Measurements from ENCODE around the gene SEC23A.

The SEC23A gene

GRCh38 chr14:38982837-38983236, 120.2 kb downstream of the SEC23A start:
- no peak overlapping the region for H2AFZ ChIP-seq (ENCODE audit: low read length)
- no peaks in the 10 kb centered on the region for H3K9me3 ChIP-seq (ENCODE audit: insufficient read depth, low read depth, low read length)
- H3K27me3 ChIP-seq (ENCODE audit: insufficient read depth, low read length, poor library complexity, severe bottlenecking) = no peaks in the 10 kb centered on the region
- no peaks in the 10 kb centered on the region for H3K4me1 ChIP-seq (ENCODE audit: insufficient read depth, low read length, poor library complexity, severe bottlenecking)
- H3K9ac ChIP-seq (ENCODE audit: low read depth, low read length, poor library complexity, severe bottlenecking) = no peak overlapping the region
- no peaks in the 10 kb centered on the region for H3K79me2 ChIP-seq (ENCODE audit: insufficient read depth, low read length)
- H3F3A ChIP-seq (ENCODE audit: low read depth) = no peaks in the 10 kb centered on the region
- H4K20me1 ChIP-seq (ENCODE audit: insufficient read depth, low read length, poor library complexity, severe bottlenecking) = no peaks in the 10 kb centered on the region
- H3K9me2 ChIP-seq (replicated peaks; ENCODE audit: low read depth, low read length) = no peaks in the 10 kb centered on the region
- H3K36me3 ChIP-seq (ENCODE audit: insufficient read depth, low read length) = no peaks in the 10 kb centered on the region
- no peak for TF ChIP-seq EZH2phosphoT487 (IDR thresholded peaks at IDR 0.05; ENCODE audit: borderline replicate concordance)
- no peak for TF ChIP-seq CTCF (conservative IDR thresholded peaks at IDR 0.05; ENCODE audit: low read length)
- H3K4me2 ChIP-seq (ENCODE audit: low read depth, low read length, poor library complexity, severe bottlenecking) = no peak overlapping the region
- no peak overlapping the region for H3K4me3 ChIP-seq (ENCODE audit: low read length, poor library complexity, severe bottlenecking)

- H3K4me1 ChIP-seq (ENCODE audit: insufficient read depth, low read length, poor library complexity, severe bottlenecking) = no peaks in the 10 kb centered on the region
These were observed 120.8 kb downstream of the SEC23A start for GRCh38 chr14:38982278-38982677.

More at GRCh38 chr14:38982278-38982677, 120.8 kb downstream of the SEC23A start:
- Histone ChIP-seq H3K79me2 (ENCODE audit: insufficient read depth, low read length) (no peaks in the 10 kb centered on the region), H3K9me2 (replicated peaks; ENCODE audit: low read depth, low read length) (no peaks in the 10 kb centered on the region), H3K4me2 (ENCODE audit: low read depth, low read length, poor library complexity, severe bottlenecking) (no peak overlapping the region), H3K36me3 (ENCODE audit: insufficient read depth, low read length) (no peaks in the 10 kb centered on the region), H2AFZ (ENCODE audit: low read length) (no peak overlapping the region), H3K4me3 (ENCODE audit: low read length, poor library complexity, severe bottlenecking) (no peak overlapping the region), H3K27me3 (ENCODE audit: insufficient read depth, low read length, poor library complexity, severe bottlenecking) (no peaks in the 10 kb centered on the region), H3K9ac (ENCODE audit: low read depth, low read length, poor library complexity, severe bottlenecking) (no peak overlapping the region), H3F3A (ENCODE audit: low read depth) (no peaks in the 10 kb centered on the region), H3K9me3 (ENCODE audit: insufficient read depth, low read depth, low read length) (no peaks in the 10 kb centered on the region), H4K20me1 (ENCODE audit: insufficient read depth, low read length, poor library complexity, severe bottlenecking) (no peaks in the 10 kb centered on the region)
- TF ChIP-seq CTCF (conservative IDR thresholded peaks at IDR 0.05; ENCODE audit: low read length) = no peak
- TF ChIP-seq EZH2phosphoT487 (IDR thresholded peaks at IDR 0.05; ENCODE audit: borderline replicate concordance) = no peak
